NCI-H345 (cell line): Measurements from ENCODE around the gene KLHL24.
"Not testable (repeated sequence)": the region's sequence is repeated elsewhere in the genome, so short reads cannot be mapped to it uniquely, and the experiment has no call there.

Source experiments
- DNase-seq: peaks from one replicate; lab custom pipeline; 2025; lab: John Stamatoyannopoulos, UW

KLHL24 gene

DNA sequence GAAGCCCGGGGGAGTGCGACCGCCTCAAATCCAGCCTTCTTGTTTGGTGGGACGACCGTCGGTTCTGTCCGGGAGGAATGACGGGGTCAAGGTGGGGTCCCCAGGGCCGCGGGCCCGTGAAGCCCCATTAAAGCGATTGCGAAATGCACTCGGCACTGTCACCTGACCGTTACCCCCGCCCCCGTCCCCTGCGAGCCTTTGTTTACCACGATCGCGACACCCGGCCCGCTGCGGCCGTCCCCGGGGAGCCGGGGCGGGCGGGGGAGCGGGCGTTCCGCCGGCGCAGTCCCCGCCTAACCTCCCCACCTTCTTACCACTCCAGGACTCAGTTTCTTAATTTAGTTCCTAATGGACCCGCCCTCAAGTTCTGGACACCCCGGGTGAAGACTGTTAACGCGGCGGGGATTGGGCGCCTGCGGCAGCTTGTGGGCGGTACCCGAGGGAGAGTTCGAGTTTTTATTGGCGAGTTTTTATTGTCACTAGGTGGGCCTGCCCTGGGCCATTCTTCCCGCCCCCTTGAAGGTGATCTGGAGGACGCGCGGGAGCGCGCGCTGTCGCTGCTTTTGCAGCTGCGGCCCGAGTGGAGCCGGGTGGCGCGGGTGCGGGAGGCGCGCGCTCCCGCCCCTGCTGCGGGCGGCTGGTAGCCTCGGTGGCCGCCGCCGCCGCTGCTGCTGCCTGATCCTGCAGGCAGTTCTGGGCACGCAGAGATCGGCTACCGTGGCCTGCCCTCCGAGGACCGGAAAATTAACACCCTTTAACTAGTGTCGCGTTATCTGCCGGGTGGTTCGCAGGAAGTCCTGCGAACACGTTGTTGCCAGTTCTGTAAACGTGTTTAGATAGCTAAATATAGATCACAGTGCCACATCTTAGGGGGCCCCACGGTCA lies 1.0 kb downstream of the KLHL24 start:
- peak; percentile 100 for DNase-seq

DNA sequence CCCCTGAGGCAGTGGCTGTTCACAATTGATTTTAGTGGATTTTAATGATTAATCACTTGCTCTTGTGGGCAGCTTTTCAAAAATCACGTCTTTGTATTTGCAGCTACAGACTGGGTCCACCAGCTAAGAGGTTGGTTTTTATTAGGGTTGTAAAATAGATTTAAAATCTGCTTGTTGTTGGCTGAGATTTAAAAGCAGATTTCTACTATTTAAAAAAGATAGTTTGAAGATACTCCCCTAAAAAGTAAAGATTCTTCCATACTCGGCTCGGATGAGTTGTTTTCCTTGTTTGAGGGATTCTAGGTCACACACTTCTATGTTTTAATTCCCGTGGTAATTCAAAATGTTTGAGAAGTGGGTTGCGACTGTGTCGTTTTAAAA lies 1.7 kb downstream of the KLHL24 start:
- no peak for DNase-seq

DNA sequence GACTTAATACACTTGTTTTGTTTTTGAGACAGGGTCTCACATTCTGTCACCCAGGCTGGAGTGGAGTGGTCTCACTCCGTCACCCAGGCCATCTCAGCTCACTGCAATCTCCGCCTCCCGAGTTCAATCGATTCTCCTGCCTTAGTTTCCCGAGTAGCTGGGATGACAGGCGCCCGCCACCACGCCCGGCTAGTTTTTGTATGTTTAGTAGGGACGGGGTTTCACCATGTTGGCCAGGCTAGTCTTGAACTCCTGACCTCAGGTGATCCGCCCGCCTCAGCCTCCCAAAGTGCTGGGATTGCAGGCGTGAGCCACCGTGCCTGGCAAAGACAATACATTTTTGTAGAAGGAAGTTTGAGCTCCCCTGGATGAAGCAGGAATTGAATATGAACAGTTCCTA lies 2.2 kb downstream of the KLHL24 start:
- DNase-seq: not testable (repeated sequence)

DNA sequence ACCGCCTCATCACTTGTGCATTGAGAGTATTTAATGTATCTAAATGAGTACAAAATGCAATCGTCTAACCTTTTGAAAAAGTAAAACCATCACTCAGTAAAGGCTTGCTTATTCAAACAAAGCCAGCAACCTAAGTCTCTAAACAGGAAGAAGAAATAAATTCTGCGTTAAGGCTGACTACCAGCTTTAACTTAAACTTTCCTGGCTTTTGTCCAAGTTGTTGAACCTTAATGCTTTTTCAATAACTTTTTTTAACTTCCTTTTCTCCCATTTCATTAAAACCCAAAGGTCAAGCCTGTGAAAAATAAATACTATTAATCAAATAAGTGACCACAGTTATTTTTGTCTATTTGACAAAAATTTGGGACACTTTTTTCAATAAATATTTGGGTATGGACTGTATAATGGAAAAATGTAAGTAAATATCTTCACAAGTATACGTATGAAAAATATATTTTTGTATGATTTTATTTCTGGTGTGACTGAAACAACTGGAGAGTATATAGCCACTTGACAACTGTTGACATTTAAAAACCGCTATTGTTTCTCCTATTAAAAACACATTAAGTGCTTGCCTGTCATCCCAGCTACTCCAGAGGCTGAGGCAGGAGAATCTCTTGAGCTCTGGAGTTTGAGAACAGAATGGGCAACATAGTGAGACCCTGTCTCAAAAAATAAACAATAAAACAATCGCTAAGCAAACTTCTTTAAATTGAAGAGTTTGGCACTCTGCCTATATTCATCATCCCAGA lies 2.9 kb downstream of the KLHL24 start:
- peak; percentile 21 for DNase-seq

DNA sequence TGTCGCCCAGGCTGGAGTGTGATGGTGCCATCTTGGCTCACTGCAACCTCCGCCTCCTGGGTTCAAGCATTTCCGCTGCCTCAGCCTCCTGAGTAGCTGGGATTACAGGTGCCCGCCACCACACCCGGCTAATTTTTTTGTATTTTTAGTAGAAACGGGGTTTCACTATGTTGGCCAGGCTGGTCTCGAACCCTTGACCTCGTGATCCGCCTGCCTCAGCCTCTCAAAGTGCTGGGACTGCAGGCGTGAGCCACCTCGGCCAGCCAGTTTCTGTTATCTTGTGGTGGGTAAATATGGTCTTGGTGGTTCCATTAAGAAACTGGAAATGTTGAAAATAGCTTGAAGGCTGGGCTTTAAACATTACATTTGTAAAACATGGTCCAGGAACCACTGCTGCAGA lies 5.2 kb downstream of the KLHL24 start:
- DNase-seq: not testable (repeated sequence)

DNA sequence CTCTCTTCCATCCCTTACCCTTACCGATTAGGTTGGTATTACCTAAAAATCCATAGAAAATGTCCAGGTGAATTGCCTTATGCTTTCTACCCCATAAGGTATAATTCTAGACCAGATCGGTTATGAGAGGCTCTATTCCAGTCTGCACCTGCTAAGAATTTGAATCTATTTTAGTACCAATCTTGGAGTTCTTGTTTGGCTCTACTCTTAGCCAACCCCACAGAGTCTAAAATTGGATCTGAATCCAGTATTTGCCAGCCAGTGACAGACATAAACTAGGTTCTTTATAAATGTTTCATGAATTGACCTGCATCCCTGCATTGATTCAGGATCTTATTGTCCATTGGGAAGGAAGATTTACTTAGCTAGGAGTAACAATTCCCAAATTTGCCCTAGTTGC lies 6.5 kb downstream of the KLHL24 start:
- no peak for DNase-seq

DNA sequence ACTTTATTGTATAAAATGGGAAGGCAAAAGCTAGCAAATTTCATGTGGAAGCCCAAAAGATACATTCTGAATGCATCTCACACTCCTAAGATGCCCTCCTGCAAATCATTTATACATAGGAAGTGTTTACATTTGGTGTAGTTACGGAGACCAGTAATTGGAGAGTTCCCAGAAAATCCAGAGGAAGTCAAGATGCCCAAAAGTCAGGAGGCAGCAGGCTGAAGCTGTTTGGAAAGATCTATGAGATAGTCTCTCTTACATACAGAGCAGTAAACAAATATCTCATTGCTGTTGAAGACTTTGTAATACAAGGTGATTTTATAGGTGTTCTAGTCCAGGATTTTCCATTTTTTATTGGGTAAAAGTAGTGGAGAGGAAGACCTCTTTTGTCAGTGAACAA lies 8.8 kb downstream of the KLHL24 start:
- DNase-seq: no peak

DNA sequence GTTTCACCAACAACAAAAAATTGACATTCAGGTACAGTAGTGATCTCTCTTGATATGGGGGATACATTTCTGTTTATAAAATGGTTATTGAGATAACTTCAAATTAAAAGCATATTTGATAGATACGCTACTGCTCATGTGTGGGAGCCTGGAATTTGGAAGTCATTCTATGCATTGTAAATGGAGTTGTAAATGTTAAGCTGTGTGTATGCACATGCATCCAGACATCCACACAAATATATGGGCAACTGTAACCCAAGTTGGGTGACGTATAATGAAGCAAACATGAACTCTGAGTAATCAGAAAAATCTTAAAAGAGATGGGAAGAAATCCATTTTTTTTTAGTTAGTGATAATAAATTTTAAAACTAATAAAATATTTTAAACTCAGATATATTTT lies 9.8 kb downstream of the KLHL24 start:
- DNase-seq: no peak

DNA sequence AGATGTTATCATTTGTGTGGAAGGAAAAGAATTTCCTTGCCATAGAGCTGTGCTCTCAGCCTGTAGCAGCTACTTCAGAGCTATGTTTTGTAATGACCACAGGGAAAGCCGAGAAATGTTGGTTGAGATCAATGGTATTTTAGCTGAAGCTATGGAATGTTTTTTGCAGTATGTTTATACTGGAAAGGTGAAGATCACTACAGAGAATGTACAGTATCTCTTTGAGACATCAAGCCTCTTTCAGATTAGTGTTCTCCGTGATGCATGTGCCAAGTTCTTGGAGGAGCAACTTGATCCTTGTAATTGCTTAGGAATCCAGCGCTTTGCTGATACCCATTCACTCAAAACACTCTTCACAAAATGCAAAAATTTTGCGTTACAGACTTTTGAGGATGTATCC lies 15.1 kb downstream of the KLHL24 start:
- DNase-seq: no peak

DNA sequence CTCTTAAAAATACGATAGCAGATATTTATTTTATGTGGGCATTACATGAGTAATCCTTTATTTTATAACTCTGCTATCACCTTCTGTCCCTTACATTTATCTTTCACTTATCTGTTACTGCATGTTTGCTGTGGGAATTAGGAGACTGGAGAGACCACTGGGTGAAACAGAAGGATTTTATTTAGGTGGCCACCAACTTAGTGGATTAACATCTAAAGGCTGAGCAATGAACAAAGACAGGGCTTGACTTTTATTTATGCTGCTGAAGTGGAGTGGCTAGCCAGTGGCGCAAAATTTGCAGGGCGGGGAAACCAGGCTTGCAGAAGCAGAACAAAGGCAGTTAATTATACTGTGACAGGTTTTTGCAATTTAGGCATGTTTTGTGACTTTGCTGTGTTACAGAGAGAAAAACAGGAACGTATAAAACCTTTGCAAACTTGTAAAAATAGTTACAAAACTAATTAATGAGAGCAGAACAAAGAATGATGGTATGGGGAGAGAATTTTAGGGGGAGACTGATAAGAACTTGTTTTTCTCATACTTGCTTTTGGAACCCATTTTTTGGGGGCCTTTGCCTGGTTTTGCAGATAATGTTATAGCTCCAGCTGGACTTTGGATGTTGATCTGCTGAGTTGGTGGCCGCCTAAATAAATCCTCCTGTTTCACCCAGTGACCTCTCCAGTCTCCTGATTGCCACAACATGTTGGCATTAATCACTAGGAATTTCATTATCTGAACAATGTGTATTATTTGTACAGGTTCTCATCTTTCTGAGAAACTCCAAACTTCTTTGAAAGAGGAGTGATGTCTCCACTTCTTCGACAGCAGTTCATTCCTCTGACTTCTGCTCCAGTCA lies 18.0 kb downstream of the KLHL24 start:
- DNase-seq: peak; percentile 13

DNA sequence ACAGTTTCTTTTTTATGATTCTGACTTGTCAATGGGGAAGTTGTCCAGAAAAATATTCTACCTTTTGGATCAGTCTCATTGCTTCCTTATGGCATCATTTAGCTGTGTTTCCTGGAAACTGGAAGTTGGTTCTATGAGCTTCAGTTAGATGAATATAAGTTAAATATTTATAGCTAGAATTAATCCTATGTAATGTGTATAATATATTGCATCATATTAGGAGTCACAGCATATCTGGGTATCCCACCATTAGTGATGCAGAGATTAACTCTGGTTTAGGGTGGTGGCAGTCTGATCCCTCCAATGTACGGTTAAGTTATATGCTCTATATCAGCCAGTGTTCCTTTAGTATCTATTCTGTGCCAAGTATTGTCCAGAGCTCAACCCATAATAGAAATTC lies 19.3 kb downstream of the KLHL24 start:
- no peak for DNase-seq

DNA sequence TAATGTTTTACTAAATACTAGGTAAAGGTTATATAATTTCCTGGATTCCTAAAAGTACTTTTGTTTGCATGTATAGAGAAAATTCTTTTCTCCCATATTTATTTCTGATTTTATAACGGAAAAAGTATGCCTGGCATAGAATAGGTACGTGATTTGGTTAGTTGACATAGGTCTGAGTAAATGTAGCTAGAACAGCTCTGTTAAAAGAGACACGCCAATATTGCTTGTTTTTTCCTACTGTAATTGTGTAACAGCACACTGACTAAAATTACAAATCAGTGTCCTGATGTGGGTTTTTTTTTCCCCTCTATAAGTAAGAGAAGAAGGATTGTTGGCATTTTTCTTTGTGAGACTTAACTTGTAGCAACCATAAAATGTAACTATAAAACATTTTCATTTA lies 26.7 kb downstream of the KLHL24 start:
- no peak for DNase-seq

DNA sequence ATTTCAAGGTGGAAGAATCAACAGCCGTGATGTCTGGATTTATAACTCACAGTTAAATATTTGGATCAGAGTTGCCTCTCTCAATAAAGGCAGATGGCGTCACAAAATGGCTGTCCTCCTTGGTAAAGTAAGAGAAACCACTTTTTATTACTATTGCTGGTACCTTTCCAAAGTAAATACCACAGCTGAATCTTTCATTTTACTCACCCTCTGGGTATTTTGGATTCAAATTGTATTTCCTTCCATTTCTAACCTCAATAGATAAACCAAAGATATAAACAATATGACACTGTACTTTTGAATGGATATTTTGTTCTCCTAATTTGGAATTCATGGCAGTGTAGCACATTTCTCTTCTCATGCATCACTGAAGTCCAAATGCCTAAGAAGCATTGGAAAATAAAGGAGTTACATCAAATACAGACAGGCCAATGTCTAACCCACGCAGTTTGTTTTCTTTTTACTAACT lies 29.5 kb downstream of the KLHL24 start:
- DNase-seq: no peak

DNA sequence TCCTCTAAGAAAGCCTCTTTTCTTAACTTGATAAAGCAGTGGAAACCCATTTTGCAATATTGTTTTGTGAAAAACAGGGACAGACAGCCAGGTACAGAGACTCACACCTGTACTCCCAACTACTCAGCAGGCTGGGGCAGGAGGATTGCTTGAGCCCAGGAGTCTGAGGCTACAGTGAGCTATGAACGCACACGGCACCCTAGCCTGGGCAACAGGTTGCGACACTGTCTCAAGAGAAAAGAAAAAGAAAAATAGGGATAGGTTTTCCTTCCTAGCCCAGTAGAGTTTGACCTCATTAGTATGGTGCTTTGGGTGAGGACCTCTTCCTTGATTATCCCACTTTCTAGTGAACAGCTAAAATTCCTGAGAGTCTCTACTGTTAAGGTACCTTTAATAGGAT lies 44.6 kb downstream of the KLHL24 start:
- no peak for DNase-seq

DNA sequence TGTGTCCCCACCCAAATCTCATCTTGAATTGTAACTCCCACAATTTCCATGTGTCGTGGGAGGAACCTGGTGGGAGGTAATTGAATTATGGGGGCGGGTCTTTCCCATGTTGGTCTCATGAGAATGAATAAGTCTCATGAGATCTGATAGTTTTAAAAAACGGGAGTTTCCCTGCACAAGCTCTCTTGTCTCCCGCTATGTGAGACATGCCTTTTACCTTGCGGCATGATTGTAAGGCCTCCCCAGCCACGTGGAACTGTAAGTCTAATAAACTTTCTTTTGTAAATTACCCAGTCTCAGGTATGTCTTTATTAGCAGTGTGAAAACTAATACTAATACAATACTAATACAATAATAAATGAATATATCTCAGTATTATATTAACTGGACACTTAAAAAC lies 52.3 kb downstream of the KLHL24 start:
- no peak for DNase-seq

DNA sequence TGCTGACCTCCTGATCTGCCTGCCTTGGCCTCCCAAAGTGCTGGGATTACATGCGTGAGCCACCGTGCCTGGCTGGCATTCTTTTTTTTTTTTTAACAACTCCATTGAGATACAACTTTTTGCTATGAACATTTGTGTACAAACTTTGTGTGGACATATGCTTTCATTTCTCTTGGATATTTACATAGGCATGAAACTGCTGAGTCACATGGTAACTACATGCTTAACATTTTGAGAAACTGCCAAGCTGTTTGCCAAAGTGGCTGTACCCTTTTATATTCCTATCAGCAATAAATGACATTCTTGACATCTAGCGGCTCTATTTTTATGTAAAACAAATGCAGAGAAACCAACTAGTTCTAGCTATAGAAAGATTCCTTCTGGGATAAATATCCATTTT lies 53.5 kb downstream of the KLHL24 start:
- peak; percentile 22 for DNase-seq

DNA sequence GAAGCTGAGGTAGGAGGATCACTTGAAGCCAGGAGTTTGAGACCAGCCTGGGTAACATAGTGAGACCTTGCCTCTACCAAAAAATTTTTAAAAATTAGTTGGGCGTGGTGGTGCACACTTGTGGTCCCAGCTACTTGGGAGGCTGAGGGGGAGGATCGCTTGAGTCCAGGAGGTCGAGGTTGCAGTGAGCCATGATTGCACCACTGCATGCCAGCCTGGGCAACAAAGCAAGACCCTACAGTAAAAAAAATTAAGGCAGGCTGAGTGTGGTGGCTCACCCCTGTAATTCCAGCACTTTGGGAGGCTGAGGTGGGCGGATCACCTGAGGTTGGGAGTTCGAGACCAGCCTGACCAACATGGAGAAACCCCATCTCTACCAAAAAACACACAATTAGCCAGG lies 54.2 kb downstream of the KLHL24 start:
- DNase-seq: not testable (repeated sequence)

DNA sequence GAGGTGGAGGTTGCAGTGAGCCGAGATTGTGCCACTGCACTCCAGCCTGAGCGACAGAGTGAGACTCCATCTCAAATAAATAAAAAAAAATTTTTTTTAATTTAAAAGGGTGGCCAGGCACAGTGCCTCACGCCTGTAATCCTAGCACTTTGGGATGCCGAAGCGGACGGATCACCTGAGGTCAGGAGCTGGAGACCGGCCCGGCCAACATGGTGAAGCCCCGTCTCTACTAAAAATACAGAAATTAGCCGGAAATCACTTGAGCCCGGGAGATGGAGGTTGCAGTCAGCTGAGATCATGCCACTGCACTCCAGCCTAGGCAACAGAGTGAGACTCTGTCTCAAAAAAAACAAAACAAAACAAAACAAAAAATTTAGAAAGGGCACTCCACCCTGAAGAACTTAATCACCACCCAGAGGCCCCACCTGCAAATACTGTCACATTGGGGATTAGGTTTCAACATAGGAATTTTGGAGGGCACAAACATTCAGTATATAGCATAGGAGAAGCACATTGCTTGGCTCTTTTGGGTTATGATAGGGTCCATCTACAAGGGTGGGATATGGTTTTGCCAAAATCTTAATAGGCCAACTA lies 55.1 kb downstream of the KLHL24 start:
- no peak for DNase-seq

DNA sequence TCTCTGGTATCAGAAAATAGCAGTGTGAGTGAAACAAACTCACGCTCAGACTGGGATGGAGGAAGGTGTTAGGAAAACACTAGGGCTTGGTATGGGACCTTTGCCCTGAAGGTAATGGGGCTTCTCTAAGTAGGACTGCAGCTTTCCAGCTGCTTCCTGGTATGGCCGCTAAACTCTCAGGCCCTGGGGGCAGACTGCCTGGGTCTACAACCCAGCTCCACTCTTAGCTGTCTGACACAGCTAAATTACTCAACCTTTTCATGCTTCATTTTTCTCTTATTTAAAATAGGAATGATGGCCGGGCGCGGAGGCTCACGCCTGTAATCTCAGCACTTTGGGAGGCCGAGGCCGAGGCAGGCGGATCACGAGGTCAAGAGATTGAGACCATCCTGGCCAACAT lies 57.0 kb downstream of the KLHL24 start:
- DNase-seq: no peak

DNA sequence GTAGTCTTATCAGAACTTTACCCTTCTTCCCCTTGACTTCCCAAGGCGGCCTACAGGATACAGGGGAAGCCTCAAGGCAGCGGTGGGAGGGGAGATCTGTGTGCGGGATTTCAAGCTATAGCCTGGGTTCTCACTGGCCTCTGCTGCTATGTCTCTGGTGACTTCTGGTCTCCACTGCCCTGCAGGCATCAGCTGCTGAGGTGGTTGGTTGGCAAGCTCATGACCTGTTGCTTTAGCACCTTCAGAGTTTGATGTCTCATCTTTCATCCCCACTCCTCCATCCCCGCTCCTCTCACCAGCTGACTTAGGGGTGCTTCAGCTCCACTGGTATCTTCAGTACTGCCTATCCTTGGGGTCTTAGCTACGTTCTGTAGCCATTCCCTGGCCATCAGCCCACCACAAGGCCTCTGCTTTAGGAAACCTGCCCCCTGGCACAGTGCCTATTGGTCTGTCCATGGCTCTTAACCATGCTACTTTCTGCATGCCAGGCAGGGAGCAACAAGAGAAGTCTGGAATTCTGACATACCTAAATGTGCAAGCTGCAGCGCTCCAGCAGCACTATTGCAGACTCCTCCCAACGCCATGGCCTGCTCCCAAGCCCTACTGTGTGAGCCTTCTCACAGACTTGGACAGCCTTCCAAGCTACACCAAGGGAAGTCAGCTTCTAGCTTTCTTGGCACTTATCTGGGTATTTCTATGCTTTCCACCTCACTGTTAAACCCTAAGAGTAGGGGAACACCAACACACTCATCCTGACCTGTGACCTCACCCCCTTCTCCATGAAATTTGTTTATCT lies 60.3 kb downstream of the KLHL24 start:
- no peak for DNase-seq

DNA sequence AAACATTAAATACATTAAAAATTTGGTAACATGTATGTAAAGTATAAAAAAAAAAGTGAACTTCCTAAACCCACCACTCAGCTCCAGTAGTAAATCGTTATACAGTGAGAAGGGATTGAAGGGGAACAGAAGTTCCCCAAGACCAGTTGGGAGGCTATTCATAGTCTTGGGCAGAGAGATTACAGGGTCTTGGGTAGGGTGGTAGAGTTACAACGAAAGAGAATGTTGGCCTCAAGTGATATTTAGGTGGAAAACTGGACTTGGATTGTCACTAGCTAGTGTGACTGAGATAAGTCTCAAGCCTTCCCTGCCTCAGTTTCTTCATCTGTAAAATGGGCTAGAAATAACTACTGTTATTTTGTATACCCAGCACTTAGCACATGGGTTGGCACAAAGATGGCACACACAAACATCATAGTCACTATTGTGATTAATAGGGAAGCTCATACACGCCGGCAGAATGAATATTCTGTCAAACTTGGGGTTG lies 61.7 kb downstream of the KLHL24 start:
- DNase-seq: no peak
